A549 (cell line): ENCODE measurements around the gene CD2AP. TPM values are rescaled to one million over a fixed set of nuclear protein-coding genes. Genes with fewer than 3 reads are reported as not detected.

Experiments
- ATAC-seq, 2 experiments: fragments of 200-7000 bp in 1 of 2; fragments of >200 bp in 1 of 2; cut with Nextera tagmentation in 1 of 2; cut with Tn5 transposase in 1 of 2; 3 replicates each; pipeline versions ENCODE4 v1.8.0 to v1.9.1; 2018 to 2020; ENCODE audit warnings: mild to moderate bottlenecking in 1 of 2, moderate library complexity in 1 of 2
- CTCF ChIA-PET: fragments of 300-600 bp; sonication (Branson Sonifier 250); formaldehyde crosslinking; extraction: SDS; loops from one replicate; lab custom pipeline; 2021; ENCODE audit warnings: antibody characterized with exemption, inconsistent platforms; lab: Yijun Ruan, JAX
- POLR2A ChIA-PET: fragments of 350-600 bp; formaldehyde crosslinking; extraction: SDS; loops from one replicate; lab custom pipeline; 2021; ENCODE audit warnings: antibody characterized with exemption, inconsistent platforms; lab: Yijun Ruan, JAX
- DNase-seq, 2 experiments: peaks; one replicate each; pipeline versions ENCODE4 v3.0.0 to v3.0.0-alpha.2; 2011 to 2016; ENCODE audit warnings: low read depth in 1 of 2, low spot score in 1 of 2
- FAIRE-seq: peaks from 2 replicates; lab custom pipeline; 2011; peaks lifted over from hg19 to GRCh38; lab: Jason Lieb, UNC
- H3K27ac ChIP-seq, 2 experiments: fragments of >200 bp; sonication (Bioruptor Twin); formaldehyde crosslinking; 3 replicates each; pipeline ENCODE4 v1.5.1; 2016 to 2017
- H3K4me1 ChIP-seq: fragments of >200 bp; sonication (Bioruptor Twin); formaldehyde crosslinking; 3 replicates; pipeline ENCODE4 v1.6.1; 2016
- H3K4me2 ChIP-seq: fragments of >200 bp; sonication (Bioruptor Twin); formaldehyde crosslinking; 3 replicates; pipeline ENCODE4 v1.6.1; 2016
- H3K4me3 ChIP-seq: fragments of >200 bp; sonication (Bioruptor Twin); formaldehyde crosslinking; 3 replicates; pipeline ENCODE4 v1.5.1; 2016
- H3K9me3 ChIP-seq: fragments of >200 bp; sonication (Bioruptor Twin); formaldehyde crosslinking; 3 replicates; pipeline ENCODE4 v1.6.1; 2016
- ATOH8 ChIP-seq: fragments of 250-450 bp; sonication (Bioruptor Pico); IDR thresholded peaks from 2 replicates; pipeline ENCODE4 v1.5.0; 2020; ENCODE audit warnings: low read depth, mild to moderate bottlenecking, moderate library complexity
- CBX2 ChIP-seq: fragments of 200-600 bp; sonication (generic); IDR thresholded peaks from 2 replicates; pipeline ENCODE4 v1.6.1; 2016; ENCODE audit warnings: low read depth, mild to moderate bottlenecking, borderline replicate concordance
- ELK1 ChIP-seq: fragments of 150-350 bp; IDR thresholded peaks from 2 replicates; pipeline ENCODE4 v1.6.1; 2014; ENCODE audit warnings: low read depth, mild to moderate bottlenecking, low read length
- HEYL ChIP-seq: fragments of 250-450 bp; sonication (Bioruptor Pico); IDR thresholded peaks from 2 replicates; pipeline ENCODE4 v1.8.0; 2021; ENCODE audit warnings: mild to moderate bottlenecking, moderate library complexity
- HOXB13 ChIP-seq: fragments of 250-450 bp; sonication (Bioruptor Pico); IDR thresholded peaks from 2 replicates; pipeline ENCODE4 v1.5.0; 2020; ENCODE audit warnings: low read depth, mild to moderate bottlenecking, moderate library complexity
- JUNB ChIP-seq: fragments of >200 bp; sonication (Bioruptor Twin); formaldehyde crosslinking; IDR thresholded peaks from 2 replicates; pipeline ENCODE4 v1.6.1; 2016
- MAFK ChIP-seq: fragments of 450-650 bp; IDR thresholded peaks from 2 replicates; pipeline ENCODE4 v1.6.1; 2014; ENCODE audit not compliant: partially characterized antibody
- REST ChIP-seq: fragments of 200-600 bp; sonication (generic); IDR thresholded peaks from 2 replicates; pipeline ENCODE4 v1.6.1; 2016; ENCODE audit warnings: antibody characterized with exemption, mild to moderate bottlenecking, moderate library complexity
- USF2 ChIP-seq: fragments of 450-650 bp; IDR thresholded peaks from 2 replicates; pipeline ENCODE4 v1.6.1; 2014; ENCODE audit warnings: antibody characterized with exemption
- WGBS: methylation state at CpG from one replicate; pipeline ENCODE4 v1.1.6; 2017; ENCODE audit errors: missing lambda C conversion rate; 5-methylcytosine and 5-hydroxymethylcytosine counted together
- polyA plus RNA-seq, 4 experiments: library from polyadenylated mRNA; depleted of rRNA in 3 of 4; stranded (reverse); fragments of >200 nt; fragmentation: RNase III in 1 of 4; extraction: RNeasy Plus Mini Kit Qiagen cat#74134 plus additional on column Dnase treatment in 1 of 4; gene quantifications; 2 replicates in 3 of 4; 3 replicates in 1 of 4; pipeline ENCODE4 v1.2.3, GENCODE V29; 2011 to 2017

CD2AP gene
- polyA plus RNA-seq, 2 of the 4 experiments (the other 2 are of a cell fraction): 18.8 to 35.7 TPM

GRCh38 chr6:47665112-47665511, 187.5 kb downstream of the CD2AP start:
- ChIA-PET POLR2A (no interaction called here), CTCF (no interaction called here)
- no peak for FAIRE-seq
- no peak overlapping the region for H3K4me2 ChIP-seq
- H3K4me1 ChIP-seq: peaks cover 12% of the 10 kb centered on the region
- no peak for TF ChIP-seq REST
- TF ChIP-seq, all 56 proteins: peak for 0
- Histone ChIP-seq H3K27ac (no peak overlapping the region), H3K4me3 (no peak overlapping the region), H3K9me3 (no peaks in the 10 kb centered on the region)
- DNase-seq (no peak), ATAC-seq (no peak)
- WGBS: 37% methylated on average over 3 of the region's 3 CpGs

- CTCF ChIA-PET: interaction anchor here (0.9 to 1.6 kb wide), 3 partner anchors 14 to 64 kb away, joined by 3 read pairs; no protein-coding TSS in a partner anchor
- ATAC-seq (peak; percentile 54 to 66; a peak in 4 of 6 replicates), DNase-seq (peak in 1 of 2 experiments; percentile 20), FAIRE-seq (no peak)
- 26% methylated on average over 6 of the region's 6 CpGs for WGBS
- Histone ChIP-seq H3K27ac (peak overlapping the region; percentile 62 to 76), H3K4me3 (no peak overlapping the region), H3K4me2 (peak overlapping the region; percentile 61), H3K4me1 (peaks cover 23% of the 10 kb centered on the region), H3K9me3 (no peaks in the 10 kb centered on the region)
- TF ChIP-seq ATOH8 (no peak), CBX2 (no peak), JUNB (no peak), USF2 (no peak)
- POLR2A ChIA-PET: no interaction called here
These were observed 192.3 kb downstream of the CD2AP start for GRCh38 chr6:47669684-47670513.

- Histone ChIP-seq H3K9me3 (0 out of 3 replicates have a peak, but pooled peaks cover 3% of the 10 kb centered on the region), H3K4me3 (no peak overlapping the region), H3K4me2 (peak overlapping the region; percentile 61), H3K4me1 (peaks cover 23% of the 10 kb centered on the region), H3K27ac (peak overlapping the region in 1 of 2 experiments; percentile 62; a peak in 1 of 6 replicates)
- DNase-seq (no peak), FAIRE-seq (no peak), ATAC-seq (no peak)
- 69% methylated on average over 3 of the region's 3 CpGs for WGBS
- ChIA-PET POLR2A (no interaction called here), CTCF (interaction anchor here (1.6 kb wide), 1 partner anchor 63 kb away, joined by 3 read pairs; no protein-coding TSS in a partner anchor)
- no peak for TF ChIP-seq HOXB13 (CRISPR knock-in tag)
- no peak for TF ChIP-seq ELK1
- no peak for TF ChIP-seq MAFK
- TF ChIP-seq HEYL (CRISPR knock-in tag): no peak
These were observed 193.3 kb downstream of the CD2AP start for GRCh38 chr6:47670851-47671250.
